ENCODE data around the gene TAF9B.

GRCh38 chrX:78125148-78125547 lies 14.3 kb downstream of the TAF9B start:
- no peak for TF ChIP-seq EP300 (IDR thresholded peaks at IDR 0.05)
- TF ChIP-seq POLR2A (IDR thresholded peaks at IDR 0.05): no peak
- TF ChIP-seq CTCF (IDR thresholded peaks at IDR 0.05): no peak
